Left forelimb (tissue), 1 donor: ENCODE data around the gene MALT1.
"Not testable (repeated sequence)": the region's sequence is repeated elsewhere in the genome, so short reads cannot be mapped to it uniquely, and the experiment has no call there.

Experiments
- DNase-seq: peaks from one replicate; pipeline ENCODE4 v3.0.0-alpha.2; 2018; ENCODE audit warnings: low spot score

The MALT1 gene

GRCh38 chr18:58772161-58772560 lies 100.9 kb downstream of the MALT1 start:
- no peak for DNase-seq

- no peak for DNase-seq
Measured at GRCh38 chr18:58776084-58776483, 104.8 kb downstream of the MALT1 start.

GRCh38 chr18:58776541-58776940 lies 105.3 kb downstream of the MALT1 start:
- not testable (repeated sequence) for DNase-seq

GRCh38 chr18:58777471-58777870 lies 106.2 kb downstream of the MALT1 start:
- DNase-seq: no peak

- no peak for DNase-seq
Measured at GRCh38 chr18:58779529-58779928, 108.3 kb downstream of the MALT1 start.

DNA sequence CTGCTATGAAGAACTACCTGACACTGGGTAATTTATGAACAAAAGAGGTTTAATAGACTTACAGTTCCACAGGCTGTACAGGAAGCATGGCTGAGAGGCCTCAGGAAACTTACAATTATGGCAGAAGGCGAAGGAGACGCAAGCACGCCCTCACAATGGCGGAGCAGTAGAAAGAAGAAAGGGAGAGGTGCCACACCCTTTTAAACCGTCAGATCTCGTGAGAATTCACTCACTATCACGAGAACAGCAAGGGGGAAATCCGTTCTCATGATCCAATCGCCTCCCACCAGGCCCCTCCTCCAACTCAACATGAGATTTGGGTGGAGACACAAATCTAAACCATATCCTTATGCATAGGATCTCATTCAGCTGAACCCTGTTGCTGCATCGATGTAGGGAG lies 108.8 kb downstream of the MALT1 start:
- DNase-seq: no peak

GRCh38 chr18:58781627-58782194 lies 110.4 kb downstream of the MALT1 start:
- DNase-seq: peak; percentile 79

- no peak for DNase-seq
Measured at GRCh38 chr18:58784601-58785137, 113.4 kb downstream of the MALT1 start.

GRCh38 chr18:58785171-58785805 lies 114.0 kb downstream of the MALT1 start:
- DNase-seq: no peak

DNA sequence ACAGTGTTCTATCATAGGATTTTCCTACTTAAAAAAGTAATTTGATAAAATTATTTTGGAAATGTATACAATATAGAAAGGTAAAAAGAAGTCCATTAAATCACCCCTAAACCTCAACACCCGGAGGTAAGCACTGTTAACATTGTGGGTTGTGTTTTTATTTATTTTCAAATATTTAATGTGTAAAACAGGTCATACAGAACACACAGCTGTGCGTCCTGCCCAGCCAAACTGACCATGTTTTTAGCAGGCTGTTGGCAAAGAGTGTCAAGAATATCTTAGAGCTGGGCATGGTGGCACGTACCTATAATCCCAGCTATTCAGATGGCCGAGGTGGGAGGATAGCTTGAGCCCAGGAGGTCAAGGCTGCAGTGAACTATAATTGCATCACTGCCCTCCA lies 114.6 kb downstream of the MALT1 start:
- no peak for DNase-seq

DNA sequence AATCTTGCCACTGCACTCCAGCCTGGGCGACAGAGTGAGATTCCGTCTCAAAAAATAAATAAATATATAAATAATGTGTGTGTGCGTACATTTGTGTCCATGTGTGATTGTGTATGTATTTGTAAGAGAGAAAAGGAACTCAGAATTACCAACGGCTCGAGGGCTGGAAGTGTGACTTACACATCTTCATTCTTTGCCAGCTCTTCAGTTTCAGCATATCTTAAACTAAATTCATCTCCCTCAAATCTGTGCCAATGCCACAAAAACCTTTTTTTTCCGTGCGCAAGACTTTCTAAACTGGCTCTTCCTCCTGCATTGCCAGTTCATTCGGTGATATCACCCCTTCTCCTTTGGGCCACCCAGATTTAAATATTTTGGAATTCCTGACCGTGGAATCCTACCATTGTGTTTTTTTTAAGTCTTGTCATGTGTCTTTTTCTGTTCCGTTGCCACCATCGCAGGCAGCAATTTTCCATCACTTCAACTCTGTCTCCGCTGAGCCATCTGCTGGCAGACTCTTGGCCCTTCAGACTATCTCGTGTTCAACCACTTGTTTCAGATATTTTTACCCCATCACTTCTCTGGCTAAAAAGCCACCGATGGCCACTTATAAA lies 116.4 kb downstream of the MALT1 start:
- DNase-seq: no peak

DNA sequence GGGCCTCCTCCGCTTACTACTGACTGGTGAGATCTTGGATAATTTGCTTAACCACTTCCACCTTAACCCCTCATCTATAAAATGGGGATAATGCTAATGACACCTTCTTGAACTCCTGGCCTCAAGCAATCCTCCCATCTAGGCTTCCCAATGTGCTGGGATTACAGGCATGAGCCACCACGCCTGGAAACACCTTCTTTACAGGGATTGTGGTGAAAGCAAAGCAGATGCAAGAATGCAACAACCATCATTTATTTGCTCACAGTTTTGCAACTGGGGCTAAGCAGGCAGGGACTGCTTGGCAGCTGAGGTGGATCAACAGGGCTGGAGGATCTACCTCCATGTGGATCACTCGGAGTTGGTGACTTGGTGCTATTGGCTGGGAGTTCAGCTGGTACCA lies 117.2 kb downstream of the MALT1 start:
- DNase-seq: no peak

DNA sequence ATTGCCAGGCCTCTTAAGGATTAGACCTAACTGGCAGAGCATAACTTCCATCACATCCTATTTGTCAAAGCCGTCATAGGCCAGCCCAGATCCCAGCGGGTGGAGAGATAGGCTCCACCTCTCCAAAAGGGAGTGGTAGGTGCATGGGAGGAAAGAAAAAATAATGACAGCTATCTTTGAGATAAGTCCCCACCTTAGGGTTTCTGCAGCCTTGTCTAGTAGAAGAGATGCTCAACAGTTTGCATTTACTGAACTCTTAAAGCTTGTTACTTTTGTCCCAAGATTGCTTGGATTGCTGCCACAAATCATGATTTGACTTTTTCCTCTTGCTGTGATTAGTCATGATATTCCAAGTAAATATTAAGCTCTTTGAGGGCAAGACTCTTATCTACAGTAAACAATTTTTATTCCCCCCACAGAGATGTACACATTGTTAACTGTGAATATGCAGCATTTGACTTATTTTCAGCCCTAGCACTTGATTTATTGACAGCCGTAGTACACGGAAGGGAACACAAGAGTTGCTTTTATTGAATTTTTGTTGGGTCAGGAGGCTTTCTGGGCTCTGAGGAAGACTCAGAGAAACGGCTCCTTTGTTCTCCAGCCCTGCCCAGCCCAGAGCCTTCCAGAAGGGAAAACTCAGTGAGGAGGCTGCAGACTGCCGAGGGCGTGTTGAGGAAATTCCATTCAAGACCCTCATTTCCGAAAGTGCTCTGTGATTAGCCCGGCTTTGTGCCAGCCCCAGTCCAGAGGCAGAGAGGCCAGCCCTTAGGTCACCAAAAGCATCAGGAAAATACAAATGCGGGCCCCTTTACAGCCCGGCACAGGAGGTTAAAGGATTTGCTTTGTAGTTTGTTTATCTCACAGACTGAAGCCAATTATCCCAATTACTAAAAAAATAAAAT lies 118.0 kb downstream of the MALT1 start:
- peak; percentile 69 for DNase-seq

GRCh38 chr18:58789876-58790240 lies 118.6 kb downstream of the MALT1 start:
- DNase-seq: no peak

- DNase-seq: no peak
Measured at GRCh38 chr18:58792086-58792485, 120.8 kb downstream of the MALT1 start.

- DNase-seq: no peak
Measured at GRCh38 chr18:58793361-58793760, 122.1 kb downstream of the MALT1 start.

- DNase-seq: no peak
Measured at GRCh38 chr18:58796220-58796619, 125.0 kb downstream of the MALT1 start.

DNA sequence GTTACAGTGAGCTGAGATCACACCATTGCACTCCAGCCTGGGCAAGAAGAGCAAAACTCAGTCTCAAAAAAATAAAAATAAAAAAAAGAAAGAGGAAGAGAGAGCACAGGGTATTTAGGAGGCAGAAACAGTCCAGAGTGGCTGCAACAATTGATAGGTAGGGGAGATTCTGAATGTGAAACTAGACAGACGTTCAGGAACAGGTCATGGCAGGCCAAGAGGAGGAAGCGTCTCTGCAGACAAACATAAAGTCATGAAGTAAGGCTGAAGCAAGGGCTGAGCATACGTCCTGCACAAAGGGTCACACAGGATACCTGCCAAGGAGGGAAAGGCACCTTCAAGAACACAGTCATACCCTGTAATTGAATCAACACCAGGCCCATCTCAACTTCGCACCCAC lies 129.3 kb downstream of the MALT1 start:
- DNase-seq: no peak

- DNase-seq: no peak
Measured at GRCh38 chr18:58802959-58803358, 131.7 kb downstream of the MALT1 start.

DNA sequence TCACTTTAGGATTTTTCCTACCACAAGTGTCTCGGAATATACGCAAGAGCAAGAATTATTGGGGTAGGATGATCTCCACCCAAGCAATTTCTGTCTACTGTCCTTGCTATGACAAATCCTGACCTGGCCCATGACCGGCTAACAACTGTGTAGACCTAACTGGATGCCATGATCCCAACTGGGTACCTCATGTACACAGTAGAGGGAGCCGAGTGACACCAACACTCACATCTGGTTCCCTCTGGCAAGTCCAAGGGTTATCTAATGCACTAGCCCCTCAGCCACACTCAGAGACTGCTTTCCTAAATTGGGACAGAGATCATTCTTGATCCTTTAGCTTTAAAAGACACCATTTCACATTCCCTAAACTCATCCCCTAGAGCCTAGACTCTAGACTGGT lies 132.7 kb downstream of the MALT1 start:
- no peak for DNase-seq
